GM19043 (cell line): ENCODE measurements around the gene RIC1.
"Not testable (repeated sequence)": the region's sequence is repeated elsewhere in the genome, so short reads cannot be mapped to it uniquely, and the experiment has no call there.

Source experiments
- ATAC-seq: cut with Tn5 transposase; IDR thresholded peaks from one replicate; pipeline ENCODE4 v1.9.1; 2021; ENCODE audit warnings: low read depth; ENCODE audit not compliant: unreplicated experiment

Gene RIC1

GRCh38 chr9:5720151-5720550 lies 91.2 kb downstream of the RIC1 start:
- no peak for ATAC-seq

GRCh38 chr9:5721279-5722087 lies 92.6 kb downstream of the RIC1 start:
- no peak for ATAC-seq

- ATAC-seq, result not testable (repeated sequence)
These were observed 93.8 kb downstream of the RIC1 start for GRCh38 chr9:5722679-5723078.

GRCh38 chr9:5735072-5735471 lies 106.2 kb downstream of the RIC1 start:
- no peak for ATAC-seq

GRCh38 chr9:5736563-5737346 lies 107.8 kb downstream of the RIC1 start:
- no peak for ATAC-seq

GRCh38 chr9:5743109-5743508 lies 114.2 kb downstream of the RIC1 start:
- no peak for ATAC-seq

GRCh38 chr9:5748438-5748837 lies 119.5 kb downstream of the RIC1 start:
- no peak for ATAC-seq

- no peak for ATAC-seq
These were observed 120.4 kb downstream of the RIC1 start for GRCh38 chr9:5749306-5749705.

GRCh38 chr9:5750569-5750968 lies 121.7 kb downstream of the RIC1 start:
- ATAC-seq, result no peak

- no peak for ATAC-seq
These were observed 127.7 kb downstream of the RIC1 start for GRCh38 chr9:5756633-5757032.

- ATAC-seq, result no peak
These were observed 131.4 kb downstream of the RIC1 start for GRCh38 chr9:5760338-5760737.

- ATAC-seq, result no peak
These were observed 133.5 kb downstream of the RIC1 start for GRCh38 chr9:5762421-5762820.

- peak; percentile 90 for ATAC-seq
These were observed 135.4 kb downstream of the RIC1 start for GRCh38 chr9:5764130-5764868.

- ATAC-seq, result no peak
These were observed 139.3 kb downstream of the RIC1 start for GRCh38 chr9:5767968-5768932.

GRCh38 chr9:5773324-5773999 lies 144.6 kb downstream of the RIC1 start:
- ATAC-seq, result no peak

GRCh38 chr9:5778805-5779204 lies 149.9 kb downstream of the RIC1 start:
- ATAC-seq, result no peak

- ATAC-seq, result not testable (repeated sequence)
These were observed 150.9 kb downstream of the RIC1 start for GRCh38 chr9:5779705-5780218.

- ATAC-seq, result not testable (repeated sequence)
These were observed 154.5 kb downstream of the RIC1 start for GRCh38 chr9:5783420-5783819.

- no peak for ATAC-seq
These were observed 155.1 kb downstream of the RIC1 start for GRCh38 chr9:5783982-5784381.
